Activated T-helper 1 cell treated with anti-CD3 and anti-CD28 coated beads, Interleukin-12 subunit alpha, Interleukin-12 subunit beta, Interleukin-2, Interleukin-4 antibody, amounts not matched to agents 30 ng/mL and 10 ng/mL and 1 ng/mL, durations not matched to agents 14 hours and 24 hours and 36 hours (primary cell): ENCODE measurements around the gene CACNA1D. TPM values are rescaled to one million over a fixed set of nuclear protein-coding genes. Genes with fewer than 3 reads are reported as not detected.

ENCODE experiments used
- DNase-seq: peaks from one replicate; pipeline ENCODE4 v3.0.0; 2021; ENCODE audit warnings: low spot score
- H3K27ac Mint-ChIP-seq: one replicate; pipeline ENCODE4 v1.8.0; 2021; ENCODE audit warnings: mild to moderate bottlenecking, mixed read lengths
- H3K27me3 Mint-ChIP-seq: one replicate; pipeline ENCODE4 v1.8.0; 2022; ENCODE audit warnings: mild to moderate bottlenecking, moderate library complexity, mixed read lengths; ENCODE audit not compliant: insufficient read depth
- H3K36me3 Mint-ChIP-seq: one replicate; pipeline ENCODE4 v1.8.0; 2021; ENCODE audit warnings: low read depth, mixed read lengths
- H3K4me1 Mint-ChIP-seq: one replicate; pipeline ENCODE4 v1.8.0; 2021; ENCODE audit warnings: low read depth, mixed read lengths
- H3K4me3 Mint-ChIP-seq: one replicate; pipeline ENCODE4 v1.8.0; 2021; ENCODE audit warnings: mild to moderate bottlenecking, moderate library complexity, mixed read lengths
- H3K9me3 Mint-ChIP-seq: one replicate; pipeline ENCODE4 v1.8.0; 2021; ENCODE audit warnings: mixed read lengths
- intact Hi-C: fragments of 100-400 bp; cut with micrococcal nuclease; formaldehyde crosslinking; loops from one replicate; pipeline ENCODE4 v1.15.1; 2024
- total RNA-seq: library from RNA; stranded (reverse); gene quantifications from 2 replicates; pipeline ENCODE4 v1.2.3, GENCODE V29; 2022

Gene CACNA1D
- total RNA-seq, 1 donor from 2014 or later: 0.65 TPM

DNA sequence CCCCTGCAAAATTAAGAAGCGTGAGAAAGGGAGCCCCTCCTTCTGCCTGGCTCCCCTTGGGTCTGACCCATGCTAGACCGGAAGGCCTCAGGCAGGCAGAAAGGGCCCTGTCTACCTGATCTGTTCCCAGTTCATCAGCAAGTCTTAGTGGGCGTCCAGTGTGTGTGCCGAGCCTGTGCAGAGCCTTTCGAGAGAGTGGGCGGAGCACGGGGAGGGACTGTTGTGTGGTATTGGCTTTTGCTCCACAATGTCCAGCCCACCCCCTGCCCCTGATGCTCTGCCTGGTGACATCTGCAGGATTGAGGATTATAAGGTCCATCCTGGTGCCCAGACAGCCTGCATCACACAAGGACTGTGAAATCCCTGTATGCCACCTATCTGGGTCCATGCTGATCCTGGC, 268.9 kb downstream of the CACNA1D start:
- Mint-ChIP-seq H3K4me1 (no peaks in the 10 kb centered on the region), H3K27ac (no peak overlapping the region), H3K27me3 (peaks cover 6% of the 10 kb centered on the region), H3K36me3 (no peaks in the 10 kb centered on the region), H3K4me3 (no peak overlapping the region), H3K9me3 (no peaks in the 10 kb centered on the region)
- no peak for DNase-seq
- intact Hi-C loops: no loop called here

DNA sequence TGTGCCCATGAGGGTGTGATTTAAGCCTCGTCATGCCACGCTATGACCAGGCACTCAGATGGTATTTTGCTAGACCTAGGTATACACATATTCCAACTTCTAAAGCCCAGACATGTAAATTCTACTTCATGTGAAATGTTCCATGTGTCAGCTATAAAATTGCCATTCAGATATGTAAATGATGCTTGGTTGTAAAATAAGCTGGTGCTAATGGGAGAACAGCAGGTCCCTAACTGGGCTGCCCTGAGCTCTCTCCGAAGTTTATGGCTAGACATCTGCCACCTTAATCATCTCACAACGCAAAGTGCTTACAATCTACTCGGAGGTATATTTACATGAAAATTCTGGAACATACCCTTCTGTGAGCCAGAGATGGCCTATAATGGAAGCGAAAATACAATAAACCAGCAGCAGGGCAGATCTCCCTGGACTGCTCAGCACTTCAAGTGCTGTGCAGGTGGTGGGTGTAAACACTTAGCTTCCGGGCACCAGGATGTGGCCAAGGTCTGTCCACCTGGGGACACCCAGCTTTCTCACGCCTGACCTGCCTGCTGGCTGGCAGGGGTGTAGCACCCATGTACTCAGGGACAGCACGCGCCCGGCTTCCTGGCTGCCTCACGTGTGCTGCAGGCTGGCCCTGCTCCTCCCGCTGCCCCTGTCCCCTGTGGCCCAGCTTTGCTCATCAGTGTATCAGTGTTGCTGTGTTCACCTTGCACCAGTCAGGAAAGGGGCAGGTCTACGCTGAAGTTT, 269.8 kb downstream of the CACNA1D start:
- no peak for DNase-seq
- intact Hi-C loops: no loop called here

DNA sequence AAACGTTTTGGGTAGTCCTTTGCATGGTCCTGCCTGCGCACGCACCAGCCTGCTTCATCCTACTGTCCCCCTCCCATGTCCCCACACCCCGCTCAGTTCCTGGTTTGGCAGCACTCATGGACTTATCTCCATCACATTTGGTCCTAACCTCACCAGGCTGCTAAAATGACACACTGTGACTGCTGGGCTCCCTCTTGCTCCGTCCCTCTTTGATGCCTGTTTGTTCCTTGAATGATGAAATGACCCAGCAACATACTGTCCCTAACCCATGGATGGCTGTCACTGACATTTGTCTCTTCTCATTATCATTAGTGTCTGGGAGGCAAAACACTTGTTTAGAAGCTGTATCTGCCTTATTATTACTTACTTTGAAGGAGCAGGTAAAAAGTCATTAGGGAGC, 271.3 kb downstream of the CACNA1D start:
- H3K4me3 Mint-ChIP-seq: no peak overlapping the region
- DNase-seq: no peak
- intact Hi-C loops: no loop called here
- H3K4me1 Mint-ChIP-seq: no peaks in the 10 kb centered on the region
- H3K27me3 Mint-ChIP-seq: peaks cover 14% of the 10 kb centered on the region
- H3K27ac Mint-ChIP-seq: no peak overlapping the region
- no peaks in the 10 kb centered on the region for H3K36me3 Mint-ChIP-seq
- H3K9me3 Mint-ChIP-seq: no peaks in the 10 kb centered on the region

More for the DNA sequence above, 269.8 kb downstream of the CACNA1D start:
- H3K4me1 Mint-ChIP-seq: no peaks in the 10 kb centered on the region
- H3K9me3 Mint-ChIP-seq: no peaks in the 10 kb centered on the region
- no peak overlapping the region for H3K4me3 Mint-ChIP-seq
- peaks cover 4% of the 10 kb centered on the region for H3K27me3 Mint-ChIP-seq
- no peaks in the 10 kb centered on the region for H3K36me3 Mint-ChIP-seq
- H3K27ac Mint-ChIP-seq: no peak overlapping the region

DNA sequence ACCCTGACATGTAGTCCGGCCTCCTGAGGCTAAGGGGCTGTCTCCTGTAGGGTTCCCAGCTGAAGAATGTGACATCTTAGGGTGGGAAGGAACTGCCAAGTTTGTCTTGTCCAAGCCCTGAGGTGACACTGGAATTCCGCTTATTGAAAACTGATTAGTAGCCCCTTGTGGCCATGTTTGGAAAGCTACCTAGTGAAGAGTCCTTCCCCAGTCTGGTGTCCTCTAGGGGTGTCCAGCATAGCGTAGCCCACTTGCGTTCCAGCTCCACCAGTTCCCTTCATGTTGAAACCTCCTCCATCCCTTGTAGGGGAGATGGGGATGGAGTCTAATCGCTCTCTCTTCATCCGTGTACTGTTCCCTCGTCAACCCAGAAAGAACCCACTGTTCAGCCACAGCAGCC, 272.3 kb downstream of the CACNA1D start:
- Mint-ChIP-seq H3K36me3 (no peaks in the 10 kb centered on the region), H3K9me3 (no peaks in the 10 kb centered on the region), H3K27ac (no peak overlapping the region), H3K4me1 (no peaks in the 10 kb centered on the region), H3K4me3 (no peak overlapping the region), H3K27me3 (peaks cover 14% of the 10 kb centered on the region)
- intact Hi-C loops: no loop called here
- no peak for DNase-seq

DNA sequence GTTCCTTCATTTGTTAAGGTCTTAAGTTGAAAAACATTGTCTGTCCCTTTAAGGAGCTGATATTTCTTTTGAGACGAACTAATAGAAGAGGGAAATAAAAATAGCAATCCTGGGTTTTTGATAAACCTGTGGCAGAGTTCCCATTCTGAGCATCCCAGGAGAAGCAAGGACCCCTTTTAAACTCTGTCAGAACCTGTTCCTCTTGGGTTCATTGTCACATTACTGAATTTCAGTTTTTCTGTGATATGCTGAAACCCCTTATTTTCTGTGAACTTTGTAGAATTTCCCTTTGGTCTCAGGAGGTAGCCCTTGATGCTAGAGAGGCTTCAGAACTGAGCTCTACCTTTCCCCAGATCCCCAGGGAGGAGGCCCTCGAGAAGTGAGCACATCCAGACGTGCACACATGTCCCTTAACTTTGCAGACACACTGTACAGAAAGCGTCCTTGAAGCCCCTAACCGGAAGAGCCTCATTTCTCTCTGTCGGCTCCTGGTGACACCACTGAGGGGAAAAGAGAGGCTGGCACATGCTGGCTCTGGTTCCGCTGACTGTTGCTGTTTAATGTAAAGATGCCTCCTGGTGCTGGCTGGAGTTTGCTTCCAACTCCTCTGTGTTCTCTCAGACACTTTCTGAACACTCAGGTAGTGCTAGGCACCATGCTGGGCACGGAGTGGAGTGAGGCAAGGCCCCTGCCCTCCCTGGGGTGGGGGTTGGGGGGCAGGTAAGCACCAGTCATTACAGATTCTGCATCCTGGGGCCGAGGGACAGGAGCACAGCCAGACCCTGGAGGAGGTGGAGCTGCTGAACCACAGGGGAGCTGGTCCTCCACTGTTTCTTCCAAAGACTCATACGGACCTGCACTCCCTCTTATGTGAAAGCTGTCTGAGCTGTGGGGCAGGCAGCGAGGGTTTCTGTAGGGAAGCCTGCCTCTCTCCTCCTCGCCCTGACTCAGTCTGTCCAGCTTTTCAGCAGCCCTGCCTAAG, 274.4 kb downstream of the CACNA1D start:
- H3K4me1 Mint-ChIP-seq: no peaks in the 10 kb centered on the region
- no peak overlapping the region for H3K4me3 Mint-ChIP-seq
- no peak for DNase-seq
- H3K27me3 Mint-ChIP-seq: peaks cover 16% of the 10 kb centered on the region
- intact Hi-C loops: no loop called here
- no peaks in the 10 kb centered on the region for H3K36me3 Mint-ChIP-seq
- no peaks in the 10 kb centered on the region for H3K9me3 Mint-ChIP-seq
- no peak overlapping the region for H3K27ac Mint-ChIP-seq

DNA sequence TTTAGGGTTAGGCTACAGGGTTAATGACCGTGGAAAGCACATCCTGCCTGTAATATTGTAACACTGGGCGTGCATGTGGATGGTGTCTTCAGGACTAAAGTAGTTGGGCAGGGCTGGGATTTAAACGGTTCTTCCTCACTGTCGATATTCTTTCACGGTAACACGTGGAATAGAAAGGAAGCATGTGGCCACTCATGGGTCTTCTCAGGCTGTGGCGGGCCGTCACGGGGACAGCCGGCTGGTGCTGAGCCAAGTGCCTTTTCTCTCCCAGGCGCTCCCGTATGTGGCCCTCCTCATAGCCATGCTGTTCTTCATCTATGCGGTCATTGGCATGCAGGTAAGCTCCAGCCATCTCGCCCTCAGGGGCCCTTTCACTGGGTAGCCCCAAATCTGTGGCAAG, 278.2 kb downstream of the CACNA1D start:
- no peaks in the 10 kb centered on the region for H3K4me1 Mint-ChIP-seq
- no peak for DNase-seq
- H3K36me3 Mint-ChIP-seq: no peaks in the 10 kb centered on the region
- no peaks in the 10 kb centered on the region for H3K9me3 Mint-ChIP-seq
- intact Hi-C loops: no loop called here
- no peak overlapping the region for H3K27ac Mint-ChIP-seq
- H3K27me3 Mint-ChIP-seq: peaks cover 22% of the 10 kb centered on the region
- no peak overlapping the region for H3K4me3 Mint-ChIP-seq

DNA sequence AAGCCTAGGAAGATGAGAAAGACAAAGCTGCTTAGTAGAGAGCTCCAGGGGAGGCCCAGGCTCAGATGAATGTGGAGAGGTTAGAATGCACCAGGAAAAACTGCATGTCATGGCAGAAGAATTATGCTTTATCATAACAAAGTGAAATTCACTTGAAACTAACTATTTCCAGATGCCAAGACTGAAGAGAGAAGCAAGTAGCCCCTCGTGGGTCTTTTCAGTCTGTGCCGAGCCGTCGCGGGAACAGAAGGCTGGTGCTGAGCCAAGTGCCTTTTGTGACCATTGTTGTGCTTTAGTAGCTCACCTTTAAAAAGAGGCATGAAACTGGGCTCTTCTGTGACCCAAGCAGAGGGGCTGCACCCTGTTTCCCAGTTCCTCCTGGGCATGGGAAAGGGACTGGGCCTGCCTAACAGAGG, 278.6 kb downstream of the CACNA1D start:
- intact Hi-C loops: no loop called here
- Mint-ChIP-seq H3K27me3 (peaks cover 19% of the 10 kb centered on the region), H3K36me3 (no peaks in the 10 kb centered on the region), H3K4me1 (no peaks in the 10 kb centered on the region), H3K9me3 (no peaks in the 10 kb centered on the region), H3K4me3 (no peak overlapping the region), H3K27ac (no peak overlapping the region)
- no peak for DNase-seq

DNA sequence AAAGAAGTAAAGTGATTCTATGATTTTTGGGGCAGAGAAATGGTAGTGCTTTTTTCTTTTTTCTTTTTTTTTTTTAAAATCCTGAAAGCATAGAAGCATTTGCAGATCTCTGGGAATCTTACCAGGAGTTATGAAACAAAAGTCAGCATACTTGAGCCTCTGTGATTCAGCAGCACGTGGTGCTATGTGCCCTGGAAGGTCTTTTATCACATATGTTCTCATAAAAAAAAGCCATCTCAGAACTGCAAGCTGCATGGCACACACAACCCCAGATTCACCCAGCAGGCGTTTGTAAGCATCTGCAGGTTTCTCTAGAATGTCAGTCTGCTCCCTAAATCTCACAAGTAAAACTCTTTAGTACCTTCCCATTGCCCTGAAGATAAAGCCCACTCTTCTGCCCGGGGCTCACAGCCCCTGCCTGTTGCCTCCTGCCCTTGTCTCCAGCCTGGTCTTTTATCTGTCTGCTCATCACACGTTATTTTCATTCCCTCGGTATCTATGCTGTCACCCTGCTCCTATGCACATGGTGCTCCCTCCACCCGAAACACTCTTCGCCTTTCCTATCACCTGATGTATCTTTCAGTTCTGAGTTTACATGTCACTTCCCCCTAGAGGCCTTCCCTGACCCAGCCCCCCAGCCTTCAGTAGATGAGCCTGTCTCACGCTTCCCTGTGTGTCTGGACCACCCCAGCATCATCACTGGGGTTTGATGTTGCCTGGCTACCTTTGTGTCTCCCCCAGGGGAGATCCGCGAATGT, 279.4 kb downstream of the CACNA1D start:
- intact Hi-C loops: no loop called here
- no peaks in the 10 kb centered on the region for H3K4me1 Mint-ChIP-seq
- no peak overlapping the region for H3K27ac Mint-ChIP-seq
- no peaks in the 10 kb centered on the region for H3K9me3 Mint-ChIP-seq
- H3K27me3 Mint-ChIP-seq: peaks cover 17% of the 10 kb centered on the region
- H3K4me3 Mint-ChIP-seq: no peak overlapping the region
- no peak for DNase-seq
- no peaks in the 10 kb centered on the region for H3K36me3 Mint-ChIP-seq

DNA sequence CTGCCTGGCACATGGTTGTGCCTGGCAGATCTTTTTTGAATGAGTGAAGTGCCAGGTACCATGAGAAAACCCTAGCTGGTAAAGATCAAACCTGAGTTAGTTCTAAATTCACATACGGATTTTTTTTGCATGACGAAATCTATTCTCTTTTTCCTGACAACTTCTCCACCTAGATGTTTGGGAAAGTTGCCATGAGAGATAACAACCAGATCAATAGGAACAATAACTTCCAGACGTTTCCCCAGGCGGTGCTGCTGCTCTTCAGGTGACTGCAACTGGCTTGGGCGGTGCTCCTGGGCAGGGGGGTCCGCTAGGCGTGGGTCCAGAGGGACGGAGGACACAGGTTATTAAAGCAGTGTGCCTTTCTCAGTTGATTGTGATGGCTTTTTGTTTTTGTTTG, 280.0 kb downstream of the CACNA1D start:
- H3K36me3 Mint-ChIP-seq: no peaks in the 10 kb centered on the region
- H3K4me1 Mint-ChIP-seq: no peaks in the 10 kb centered on the region
- DNase-seq: no peak
- intact Hi-C loops: no loop called here
- no peak overlapping the region for H3K4me3 Mint-ChIP-seq
- H3K9me3 Mint-ChIP-seq: no peaks in the 10 kb centered on the region
- H3K27me3 Mint-ChIP-seq: peaks cover 17% of the 10 kb centered on the region
- H3K27ac Mint-ChIP-seq: no peak overlapping the region

DNA sequence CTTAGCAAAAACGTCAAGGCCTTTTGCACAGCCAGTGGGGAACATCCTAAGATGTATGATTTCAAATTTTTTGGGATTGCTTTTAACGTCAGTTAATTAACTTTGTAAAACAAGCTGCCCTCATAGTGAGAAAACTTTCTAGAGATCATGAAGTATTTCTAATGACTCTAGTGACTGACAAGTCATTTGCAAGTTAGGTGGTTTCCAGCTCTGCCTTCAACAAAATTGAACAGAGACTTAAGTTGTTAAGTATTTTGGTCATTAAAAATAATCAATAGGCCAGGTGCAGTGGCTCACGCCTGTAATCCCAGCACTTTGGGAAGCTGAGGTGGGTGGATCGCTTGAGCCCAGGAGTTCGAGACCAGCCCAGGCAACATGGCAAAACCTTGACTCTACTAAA, 280.6 kb downstream of the CACNA1D start:
- Mint-ChIP-seq H3K27me3 (peaks cover 16% of the 10 kb centered on the region), H3K9me3 (no peaks in the 10 kb centered on the region), H3K4me1 (no peaks in the 10 kb centered on the region), H3K27ac (no peak overlapping the region), H3K4me3 (no peak overlapping the region), H3K36me3 (no peaks in the 10 kb centered on the region)
- intact Hi-C loops: no loop called here
- no peak for DNase-seq

DNA sequence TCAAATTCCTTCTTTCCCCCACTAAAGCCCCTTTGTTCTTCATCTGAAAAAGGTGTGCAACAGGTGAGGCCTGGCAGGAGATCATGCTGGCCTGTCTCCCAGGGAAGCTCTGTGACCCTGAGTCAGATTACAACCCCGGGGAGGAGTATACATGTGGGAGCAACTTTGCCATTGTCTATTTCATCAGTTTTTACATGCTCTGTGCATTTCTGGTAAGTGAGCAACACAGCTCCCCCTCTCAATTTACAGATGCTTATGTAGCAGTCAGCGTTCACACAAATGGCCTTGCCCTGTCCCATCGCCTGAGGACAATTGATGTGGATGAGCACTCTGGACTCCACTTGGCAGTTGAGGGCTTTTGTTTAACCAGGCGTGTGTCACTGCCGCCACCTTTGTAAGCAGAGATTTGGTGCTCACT, 281.4 kb downstream of the CACNA1D start:
- no peak overlapping the region for H3K27ac Mint-ChIP-seq
- DNase-seq: no peak
- intact Hi-C loops: no loop called here

DNA sequence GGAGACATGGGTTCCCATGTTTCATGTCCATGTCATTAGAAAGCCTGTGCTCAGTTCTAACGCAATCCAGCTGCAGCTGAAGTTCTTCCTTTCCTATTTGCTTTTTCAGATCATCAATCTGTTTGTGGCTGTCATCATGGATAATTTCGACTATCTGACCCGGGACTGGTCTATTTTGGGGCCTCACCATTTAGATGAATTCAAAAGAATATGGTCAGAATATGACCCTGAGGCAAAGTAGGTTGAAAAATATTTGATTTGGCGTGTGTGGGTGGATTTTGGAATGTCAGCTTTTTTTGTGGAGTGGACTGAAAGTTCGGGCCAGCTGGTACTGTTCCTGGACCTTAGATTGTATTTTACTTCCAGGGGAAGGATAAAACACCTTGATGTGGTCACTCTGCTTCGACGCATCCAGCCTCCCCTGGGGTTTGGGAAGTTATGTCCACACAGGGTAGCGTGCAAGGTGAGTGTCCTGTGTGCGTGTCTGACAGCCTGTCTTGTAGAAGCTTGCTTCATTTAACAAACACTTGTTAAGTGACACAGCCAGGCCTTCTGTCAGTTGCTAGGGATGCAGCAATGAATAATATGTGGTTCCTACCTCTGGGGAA, 282.2 kb downstream of the CACNA1D start:
- intact Hi-C loops: no loop called here
- Mint-ChIP-seq H3K36me3 (no peaks in the 10 kb centered on the region), H3K4me3 (no peak overlapping the region), H3K9me3 (no peaks in the 10 kb centered on the region), H3K4me1 (no peaks in the 10 kb centered on the region), H3K27ac (no peak overlapping the region), H3K27me3 (peaks cover 15% of the 10 kb centered on the region)
- no peak for DNase-seq

More for the DNA sequence above, 281.4 kb downstream of the CACNA1D start:
- no peaks in the 10 kb centered on the region for H3K4me1 Mint-ChIP-seq
- peaks cover 11% of the 10 kb centered on the region for H3K27me3 Mint-ChIP-seq
- H3K36me3 Mint-ChIP-seq: no peaks in the 10 kb centered on the region
- H3K4me3 Mint-ChIP-seq: no peak overlapping the region
- no peaks in the 10 kb centered on the region for H3K9me3 Mint-ChIP-seq
